Progenitor cell of endocrine pancreas (in vitro differentiated cells): ENCODE results near the gene DARS1. TPM values are rescaled to one million over a fixed set of nuclear protein-coding genes. Genes with fewer than 3 reads are reported as not detected.
A peak's percentile ranks its signal among the peaks of the same experiment; 100 is the strongest.

Source experiments
- DNase-seq: peaks from one replicate; pipeline ENCODE4 v3.0.0; 2021; ENCODE audit warnings: low spot score; ENCODE audit not compliant: unreplicated experiment
- H3K27ac Mint-ChIP-seq: 2 replicates; pipeline ENCODE4 v1.8.0; 2021; ENCODE audit warnings: mild to moderate bottlenecking, moderate library complexity, mixed read lengths
- H3K27me3 Mint-ChIP-seq: 2 replicates; pipeline ENCODE4 v1.8.0; 2021; ENCODE audit warnings: mixed read lengths
- H3K36me3 Mint-ChIP-seq: 2 replicates; pipeline ENCODE4 v1.8.0; 2022; ENCODE audit warnings: mixed read lengths; ENCODE audit not compliant: insufficient read depth
- H3K4me1 Mint-ChIP-seq: 2 replicates; pipeline ENCODE4 v1.8.0; 2021; ENCODE audit warnings: low read depth, mixed read lengths
- H3K4me3 Mint-ChIP-seq: 2 replicates; pipeline ENCODE4 v1.8.0; 2021; ENCODE audit warnings: low read depth, mild to moderate bottlenecking, moderate library complexity, mixed read lengths
- H3K9me3 Mint-ChIP-seq: 2 replicates; pipeline ENCODE4 v1.8.0; 2021; ENCODE audit warnings: low read depth, mixed read lengths
- CTCF ChIP-seq: fragments of 200-600 bp; sonication (generic); IDR thresholded peaks from one replicate; pipeline ENCODE4 v1.5.0; 2021; ENCODE audit warnings: antibody characterized with exemption, mild to moderate bottlenecking; ENCODE audit not compliant: unreplicated experiment
- total RNA-seq: library from RNA; stranded (reverse); gene quantifications from 2 replicates; pipeline ENCODE4 v1.2.1, GENCODE V29; 2021

Gene DARS1
- total RNA-seq, 1 donor from 2014 or later = 69.7 TPM

- H3K9me3 Mint-ChIP-seq = peaks cover 2% of the 10 kb centered on the region
- no peak for DNase-seq
- peaks cover 23% of the 10 kb centered on the region for H3K36me3 Mint-ChIP-seq
- peaks cover 6% of the 10 kb centered on the region for H3K4me1 Mint-ChIP-seq
- TF ChIP-seq CTCF = no peak
- H3K4me3 Mint-ChIP-seq = no peak overlapping the region
- no peaks in the 10 kb centered on the region for H3K27me3 Mint-ChIP-seq
- no peak overlapping the region for H3K27ac Mint-ChIP-seq
Observed at GRCh38 chr2:135904341-135904989, 81.0 kb downstream of the DARS1 start.

- Mint-ChIP-seq H3K27me3 (no peaks in the 10 kb centered on the region), H3K4me1 (peaks cover 10% of the 10 kb centered on the region), H3K36me3 (peaks cover 21% of the 10 kb centered on the region), H3K27ac (peak overlapping the region; percentile 29), H3K9me3 (peaks cover 5% of the 10 kb centered on the region), H3K4me3 (no peak overlapping the region)
- TF ChIP-seq CTCF = no peak
- DNase-seq = no peak
Observed at GRCh38 chr2:135903650-135904049, 81.8 kb downstream of the DARS1 start.

- Mint-ChIP-seq H3K36me3 (peaks cover 12% of the 10 kb centered on the region), H3K4me1 (peaks cover 10% of the 10 kb centered on the region), H3K4me3 (no peak overlapping the region), H3K9me3 (peaks cover 5% of the 10 kb centered on the region), H3K27me3 (no peaks in the 10 kb centered on the region), H3K27ac (peak overlapping the region; percentile 60)
- no peak for DNase-seq
- TF ChIP-seq CTCF = no peak
Observed at GRCh38 chr2:135899567-135899966, 85.9 kb downstream of the DARS1 start.

DNA sequence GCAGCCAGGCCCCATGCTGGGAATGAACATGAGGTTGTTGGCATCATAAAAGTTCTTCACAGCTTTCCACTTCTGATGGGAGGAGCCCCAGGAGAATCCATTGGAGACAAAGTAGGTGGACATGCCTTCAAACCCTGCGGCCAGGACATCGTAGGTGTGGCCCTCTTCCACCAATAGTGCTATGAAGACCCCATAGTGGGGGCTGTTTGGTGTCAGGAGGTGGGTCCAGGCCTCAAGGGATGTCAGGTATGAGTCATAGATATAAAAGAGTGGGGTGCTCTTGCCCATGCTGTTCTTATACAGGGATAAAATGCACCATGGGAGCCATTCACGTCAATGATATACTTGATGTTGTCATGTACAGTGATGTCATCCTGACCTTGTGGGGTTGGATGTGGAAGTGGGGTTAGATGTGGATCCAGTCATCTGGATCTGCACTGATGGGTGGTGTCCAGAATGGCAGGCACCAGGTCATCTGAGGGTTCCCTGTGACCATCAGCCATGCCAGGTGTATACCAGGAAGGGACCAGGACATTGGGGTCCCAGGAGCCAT, 87.1 kb downstream of the DARS1 start:
- no peak for DNase-seq
- Mint-ChIP-seq H3K9me3 (peaks cover 5% of the 10 kb centered on the region), H3K36me3 (peaks cover 7% of the 10 kb centered on the region), H3K4me3 (no peak overlapping the region), H3K27me3 (no peaks in the 10 kb centered on the region), H3K4me1 (peaks cover 10% of the 10 kb centered on the region), H3K27ac (no peak overlapping the region)
- no peak for TF ChIP-seq CTCF

DNA sequence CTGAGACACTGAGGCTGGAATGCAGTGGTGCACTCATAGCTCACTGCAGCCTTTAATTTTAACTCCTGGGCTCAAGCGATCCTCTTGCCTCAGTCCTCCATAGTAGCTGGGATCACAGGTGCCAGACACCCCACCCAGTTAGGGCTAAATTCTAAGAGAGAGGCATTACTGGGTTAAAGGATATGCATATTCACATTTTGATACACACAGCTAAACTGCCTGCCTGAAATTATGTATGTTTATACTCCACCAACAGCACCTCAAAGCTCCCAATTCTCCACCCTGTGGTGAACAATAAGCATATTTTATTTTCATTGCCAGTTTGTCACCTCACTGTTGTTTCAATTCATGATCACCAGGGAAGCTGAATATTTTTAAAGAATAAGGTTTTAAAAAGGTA, 90.5 kb downstream of the DARS1 start:
- Mint-ChIP-seq H3K4me1 (peaks cover 8% of the 10 kb centered on the region), H3K9me3 (peaks cover 5% of the 10 kb centered on the region), H3K27ac (no peak overlapping the region), H3K36me3 (peaks cover 5% of the 10 kb centered on the region), H3K4me3 (no peak overlapping the region), H3K27me3 (no peaks in the 10 kb centered on the region)
- no peak for TF ChIP-seq CTCF
- no peak for DNase-seq
